ENCODE measurements around the gene SMIM20. TPM values are rescaled to one million over a fixed set of nuclear protein-coding genes. Genes with fewer than 3 reads are reported as not detected.

SMIM20 gene
- total RNA-seq, 4 donors from 2014 or later, result 3.6 to 19.8 (median 15.5) TPM

DNA sequence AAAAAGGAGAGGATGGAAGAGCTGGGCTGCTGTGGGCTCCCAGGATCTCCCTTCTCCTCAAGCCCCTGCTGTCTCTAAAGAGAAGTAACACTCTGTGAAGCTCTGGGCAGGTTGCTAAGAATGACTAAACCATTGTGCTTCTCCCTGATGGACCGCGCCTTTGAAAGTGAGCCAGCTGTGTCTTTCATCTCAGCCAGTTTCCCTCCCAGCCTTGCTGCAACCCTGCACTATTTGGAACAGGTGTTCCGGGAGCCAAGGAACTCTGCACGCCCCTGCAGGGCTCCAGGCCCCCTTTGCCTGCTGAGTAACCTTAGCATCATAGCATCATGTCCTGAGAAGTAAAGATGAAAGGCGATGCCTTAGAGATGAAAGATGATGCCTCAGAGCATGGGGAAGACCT is 39.7 kb downstream of the SMIM20 start:
- intact Hi-C loops (cut with DNase I), result no loop called here
- Histone ChIP-seq H3K27me3 (peaks cover 0 to 56% (median 0%) of the 10 kb centered on the region in 4 donors), H3K27ac (no peak overlapping the region), H3K4me1 (peaks cover 0 to 8% (median 0%) of the 10 kb centered on the region in 3 donors), H3K4me3 (no peak overlapping the region), H3K36me3 (no peaks in the 10 kb centered on the region), H3K9me3 (no peaks in the 10 kb centered on the region)
- 17 to 45% methylated on average over 3 to 5 of the region's 5 CpGs for WGBS, 2 donors
- DNase-seq, result no peak
- TF ChIP-seq, protein P1, sequence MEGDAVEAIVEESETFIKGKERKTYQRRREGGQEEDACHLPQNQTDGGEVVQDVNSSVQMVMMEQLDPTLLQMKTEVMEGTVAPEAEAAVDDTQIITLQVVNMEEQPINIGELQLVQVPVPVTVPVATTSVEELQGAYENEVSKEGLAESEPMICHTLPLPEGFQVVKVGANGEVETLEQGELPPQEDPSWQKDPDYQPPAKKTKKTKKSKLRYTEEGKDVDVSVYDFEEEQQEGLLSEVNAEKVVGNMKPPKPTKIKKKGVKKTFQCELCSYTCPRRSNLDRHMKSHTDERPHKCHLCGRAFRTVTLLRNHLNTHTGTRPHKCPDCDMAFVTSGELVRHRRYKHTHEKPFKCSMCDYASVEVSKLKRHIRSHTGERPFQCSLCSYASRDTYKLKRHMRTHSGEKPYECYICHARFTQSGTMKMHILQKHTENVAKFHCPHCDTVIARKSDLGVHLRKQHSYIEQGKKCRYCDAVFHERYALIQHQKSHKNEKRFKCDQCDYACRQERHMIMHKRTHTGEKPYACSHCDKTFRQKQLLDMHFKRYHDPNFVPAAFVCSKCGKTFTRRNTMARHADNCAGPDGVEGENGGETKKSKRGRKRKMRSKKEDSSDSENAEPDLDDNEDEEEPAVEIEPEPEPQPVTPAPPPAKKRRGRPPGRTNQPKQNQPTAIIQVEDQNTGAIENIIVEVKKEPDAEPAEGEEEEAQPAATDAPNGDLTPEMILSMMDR (IDR thresholded peaks at IDR 0.05), result peak in 1 of 6 experiments; percentile 25
- TF ChIP-seq POLR2A (IDR thresholded peaks at IDR 0.05), result no peak

DNA sequence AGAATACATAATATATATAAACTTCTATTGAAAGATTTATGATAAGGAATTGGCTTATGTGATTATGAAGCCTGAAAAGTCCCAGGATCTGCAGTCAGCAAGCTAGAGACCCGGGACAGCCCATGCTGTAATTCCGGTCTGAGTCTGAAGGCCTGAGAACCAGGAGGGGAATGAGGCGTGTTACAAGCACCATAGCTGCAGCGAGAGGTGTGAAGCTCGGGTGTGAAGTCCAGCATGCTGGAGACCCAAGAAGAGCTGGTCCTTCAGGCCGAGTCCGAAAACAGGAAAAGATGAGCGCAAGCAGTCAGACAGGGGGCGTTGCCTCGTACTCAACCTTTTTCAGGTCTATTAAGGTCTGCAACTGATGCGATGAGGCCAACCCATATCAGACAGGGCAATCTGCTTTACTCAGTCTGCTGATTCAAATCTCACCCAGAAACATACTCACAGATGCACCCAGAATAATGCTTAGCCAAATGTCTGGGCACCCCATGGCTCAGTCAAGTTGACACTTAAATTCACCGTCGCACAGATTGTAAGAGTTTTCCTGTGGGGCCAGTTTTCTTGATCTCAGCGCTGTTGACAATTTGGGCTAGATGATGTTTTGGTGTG is 40.4 kb downstream of the SMIM20 start:
- 68 to 72% methylated on average over 11 to 13 of the region's 14 CpGs for WGBS, 2 donors
- peaks cover 0 to 50% (median 0%) of the 10 kb centered on the region in 4 donors for H3K27me3 ChIP-seq

DNA sequence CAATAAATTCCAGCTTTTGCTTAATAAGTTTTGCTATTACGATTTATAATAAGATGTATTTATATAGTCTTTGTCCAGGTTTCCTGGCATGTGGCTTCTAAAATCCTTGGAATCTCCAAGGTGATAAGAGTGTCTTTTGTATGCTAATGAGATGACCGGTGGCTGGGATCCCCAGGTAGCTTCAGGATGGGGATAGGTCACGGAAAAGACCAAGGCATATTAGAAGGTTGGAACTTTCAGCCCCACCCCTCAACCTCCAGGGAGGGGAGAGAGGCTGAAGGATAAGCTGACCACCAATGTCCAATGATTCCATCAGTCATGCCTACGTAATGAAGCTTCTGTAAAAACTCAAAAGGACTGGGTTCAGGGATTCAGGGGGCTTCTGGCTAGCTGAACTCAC is 41.7 kb downstream of the SMIM20 start:
- no peak for DNase-seq
- H3K27ac ChIP-seq, result no peak overlapping the region
- WGBS, 2 donors, result 65 to 74% methylated on average over 4 of the region's 4 CpGs
- intact Hi-C loops (cut with DNase I), result no loop called here
- no peaks in the 10 kb centered on the region for H3K36me3 ChIP-seq
- H3K4me1 ChIP-seq, result peaks cover 0 to 8% (median 0%) of the 10 kb centered on the region in 3 donors
- no peak overlapping the region for H3K4me3 ChIP-seq
- no peaks in the 10 kb centered on the region for H3K9me3 ChIP-seq
- H3K27me3 ChIP-seq, result peaks cover 0 to 37% (median 0%) of the 10 kb centered on the region in 4 donors
- TF ChIP-seq, protein P1 (IDR thresholded peaks at IDR 0.05), result no peak
- no peak for TF ChIP-seq POLR2A (IDR thresholded peaks at IDR 0.05)

More for the DNA sequence above, 40.4 kb downstream of the SMIM20 start:
- Histone ChIP-seq H3K4me1 (peaks cover 0 to 8% (median 0%) of the 10 kb centered on the region in 3 donors), H3K36me3 (no peaks in the 10 kb centered on the region), H3K27ac (no peak overlapping the region), H3K9me3 (no peaks in the 10 kb centered on the region), H3K4me3 (no peak overlapping the region)
- intact Hi-C loops (cut with DNase I), result no loop called here
- no peak for DNase-seq
- TF ChIP-seq, protein P1 (IDR thresholded peaks at IDR 0.05), result no peak
- TF ChIP-seq POLR2A (IDR thresholded peaks at IDR 0.05), result no peak

DNA sequence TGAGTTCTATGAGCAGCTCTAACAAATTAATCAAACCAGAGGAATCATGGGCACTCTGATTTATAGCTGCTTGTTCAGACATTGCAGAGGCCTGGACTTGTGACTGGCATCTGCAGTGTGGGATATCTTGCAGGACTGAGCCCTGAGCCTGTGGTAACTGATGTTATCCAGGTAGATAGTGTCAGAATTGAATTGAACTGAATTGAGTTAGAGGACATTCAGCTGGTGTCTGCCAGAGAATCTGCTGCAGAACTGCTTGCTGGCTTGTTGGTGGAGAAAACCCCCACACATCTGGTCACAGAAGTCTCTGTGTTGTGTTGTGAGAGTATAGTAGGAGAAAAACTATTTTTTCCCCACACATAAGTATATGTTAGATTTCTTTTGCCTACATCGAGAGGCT is 42.2 kb downstream of the SMIM20 start:
- 82 to 100% methylated on average over 1 of the region's 1 CpG for WGBS, 2 donors
- intact Hi-C loops (cut with DNase I), result no loop called here
- TF ChIP-seq POLR2A (IDR thresholded peaks at IDR 0.05), result no peak
- TF ChIP-seq, protein P1 (IDR thresholded peaks at IDR 0.05), result no peak

DNA sequence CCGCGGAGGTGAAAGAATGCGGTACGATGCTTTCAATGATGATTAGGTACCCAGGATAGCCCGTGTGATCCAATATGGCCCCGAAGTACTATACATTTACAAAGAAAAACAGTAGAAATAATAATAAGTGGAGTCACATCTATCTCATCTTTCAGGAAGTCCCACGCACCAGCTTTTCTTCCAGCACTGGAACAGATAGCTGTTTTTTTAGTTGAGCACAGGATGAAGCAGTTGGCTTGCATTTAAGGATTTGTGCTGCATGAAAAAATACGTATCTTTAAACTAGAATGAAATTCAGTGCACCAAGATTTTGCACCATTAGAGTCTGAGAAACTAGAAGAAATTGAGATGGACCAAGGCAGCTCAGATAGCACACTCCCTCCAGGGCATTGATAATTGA is 44.1 kb downstream of the SMIM20 start:
- Histone ChIP-seq H3K36me3 (no peaks in the 10 kb centered on the region), H3K27me3 (peaks cover 0 to 18% (median 0%) of the 10 kb centered on the region in 4 donors), H3K9me3 (no peaks in the 10 kb centered on the region), H3K4me3 (no peak overlapping the region), H3K27ac (no peak overlapping the region), H3K4me1 (peaks cover 0 to 8% (median 0%) of the 10 kb centered on the region in 3 donors)
- TF ChIP-seq, protein P1 (IDR thresholded peaks at IDR 0.05), result no peak
- TF ChIP-seq POLR2A (IDR thresholded peaks at IDR 0.05), result no peak
- 85 to 88% methylated on average over 8 of the region's 8 CpGs for WGBS, 2 donors
- intact Hi-C loops (cut with DNase I), result no loop called here
- DNase-seq, result no peak

More for the DNA sequence above, 42.2 kb downstream of the SMIM20 start:
- H3K36me3 ChIP-seq, result no peaks in the 10 kb centered on the region
- H3K27me3 ChIP-seq, result peaks cover 0 to 31% (median 0%) of the 10 kb centered on the region in 4 donors
- H3K27ac ChIP-seq, result no peak overlapping the region
- H3K9me3 ChIP-seq, result no peaks in the 10 kb centered on the region
- peaks cover 0 to 8% (median 0%) of the 10 kb centered on the region in 3 donors for H3K4me1 ChIP-seq
- no peak for DNase-seq
- H3K4me3 ChIP-seq, result no peak overlapping the region

Data from esophagus squamous epithelium (tissue), 5 donors.